ENCODE data around the gene HDAC11. TPM values are rescaled to one million over a fixed set of nuclear protein-coding genes. Genes with fewer than 3 reads are reported as not detected.

The HDAC11 gene
- total RNA-seq, 1 experiment from 2014 or later, result 7.0 TPM

- Histone ChIP-seq H4K91ac (ENCODE audit: insufficient read length, low read depth, low read length) (no peak overlapping the region), H2BK20ac (ENCODE audit: low read depth, low read length, poor library complexity, severe bottlenecking) (no peak overlapping the region), H3T11ph (ENCODE audit: low read length) (no peak overlapping the region), H2BK12ac (ENCODE audit: insufficient read length, low read depth, low read length) (no peak overlapping the region), H3K18ac (ENCODE audit: insufficient read length, low read depth, low read length) (no peak overlapping the region), H3K14ac (ENCODE audit: insufficient read depth, low read length) (no peak overlapping the region), H4K8ac (replicated peaks; ENCODE audit: insufficient read length, low read depth, low read length) (no peak overlapping the region), H2BK5ac (ENCODE audit: insufficient read length, low read length) (no peak overlapping the region), H3K4me1 (ENCODE audit: insufficient read depth, low read length) (no peaks in the 10 kb centered on the region), H3K23me2 (ENCODE audit: insufficient read length, low read depth, low read length, poor library complexity, severe bottlenecking) (no peaks in the 10 kb centered on the region), H3K9me3 (ENCODE audit: control insufficient read depth, low read depth, low read length) (no peaks in the 10 kb centered on the region), H3K27ac (ENCODE audit: insufficient read length, low read depth, low read length) (no peak overlapping the region), H4K5ac (ENCODE audit: insufficient read length, low read depth, low read length) (no peak overlapping the region), H3K56ac (ENCODE audit: insufficient read length, low read depth, low read length) (no peak overlapping the region), H3K23ac (ENCODE audit: insufficient read length, low read depth, low read length) (no peak overlapping the region), H3K79me1 (ENCODE audit: insufficient read depth, low read depth, low read length, poor library complexity, severe bottlenecking) (no peaks in the 10 kb centered on the region), H2AFZ (ENCODE audit: low read length) (no peak overlapping the region), H3K4me2 (ENCODE audit: insufficient read depth, insufficient read length, low read length) (peak overlapping the region; percentile 57), H3K4ac (ENCODE audit: low read depth, low read length) (no peak overlapping the region), H2BK120ac (ENCODE audit: low read depth, low read length, poor library complexity, severe bottlenecking) (no peak overlapping the region), H3K79me2 (ENCODE audit: insufficient read depth, low read length) (no peaks in the 10 kb centered on the region), H4K20me1 (ENCODE audit: control insufficient read depth, insufficient read depth, insufficient read length) (no peaks in the 10 kb centered on the region), H3K27me3 (ENCODE audit: insufficient read depth, low read length) (no peaks in the 10 kb centered on the region), H2BK15ac (ENCODE audit: low read depth, low read length) (no peak overlapping the region), H3K9ac (ENCODE audit: extremely low read depth, insufficient read length, low read length) (no peak overlapping the region), H2AK5ac (ENCODE audit: insufficient read length, low read length) (no peak overlapping the region)
- Mint-ChIP-seq H3K4me1 (peaks cover 9 to 13% of the 10 kb centered on the region in 2 experiments), H3K27me3 (ENCODE audit: low read depth) (no peaks in the 10 kb centered on the region), H3K27ac (peak overlapping the region; percentile 33 to 90 (median 71); a peak in 5 of 7 replicates), H3K9me3 (peaks cover 0 to 3% of the 10 kb centered on the region in 2 experiments; a peak in 2 of 5 replicates), H3K4me3 (peak overlapping the region; percentile 68 to 78), H3K36me3 (ENCODE audit: insufficient read depth in 1 of 3, low read depth in 3 of 3) (peaks cover 4 to 6% (median 5%) of the 10 kb centered on the region in 3 experiments)
- DNase-seq, result peak; percentile 47
- no CpG with 5 or more reads among the region's 7 CpGs for WGBS (ENCODE audit: extremely low coverage, insufficient read length, low lambda C conversion rate)
- TF ChIP-seq, protein P1, sequence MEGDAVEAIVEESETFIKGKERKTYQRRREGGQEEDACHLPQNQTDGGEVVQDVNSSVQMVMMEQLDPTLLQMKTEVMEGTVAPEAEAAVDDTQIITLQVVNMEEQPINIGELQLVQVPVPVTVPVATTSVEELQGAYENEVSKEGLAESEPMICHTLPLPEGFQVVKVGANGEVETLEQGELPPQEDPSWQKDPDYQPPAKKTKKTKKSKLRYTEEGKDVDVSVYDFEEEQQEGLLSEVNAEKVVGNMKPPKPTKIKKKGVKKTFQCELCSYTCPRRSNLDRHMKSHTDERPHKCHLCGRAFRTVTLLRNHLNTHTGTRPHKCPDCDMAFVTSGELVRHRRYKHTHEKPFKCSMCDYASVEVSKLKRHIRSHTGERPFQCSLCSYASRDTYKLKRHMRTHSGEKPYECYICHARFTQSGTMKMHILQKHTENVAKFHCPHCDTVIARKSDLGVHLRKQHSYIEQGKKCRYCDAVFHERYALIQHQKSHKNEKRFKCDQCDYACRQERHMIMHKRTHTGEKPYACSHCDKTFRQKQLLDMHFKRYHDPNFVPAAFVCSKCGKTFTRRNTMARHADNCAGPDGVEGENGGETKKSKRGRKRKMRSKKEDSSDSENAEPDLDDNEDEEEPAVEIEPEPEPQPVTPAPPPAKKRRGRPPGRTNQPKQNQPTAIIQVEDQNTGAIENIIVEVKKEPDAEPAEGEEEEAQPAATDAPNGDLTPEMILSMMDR (conservative IDR thresholded peaks at IDR 0.05), result no peak
These were observed 28.8 kb upstream of the HDAC11 start for GRCh38 chr3:13451301-13451673.

Data from H9 (cell line).